ENCODE data around the gene DHX34. TPM values are rescaled to one million over a fixed set of nuclear protein-coding genes. Genes with fewer than 3 reads are reported as not detected.
"Not testable (repeated sequence)": the region's sequence is repeated elsewhere in the genome, so short reads cannot be mapped to it uniquely, and the experiment has no call there.

The DHX34 gene, protein sequence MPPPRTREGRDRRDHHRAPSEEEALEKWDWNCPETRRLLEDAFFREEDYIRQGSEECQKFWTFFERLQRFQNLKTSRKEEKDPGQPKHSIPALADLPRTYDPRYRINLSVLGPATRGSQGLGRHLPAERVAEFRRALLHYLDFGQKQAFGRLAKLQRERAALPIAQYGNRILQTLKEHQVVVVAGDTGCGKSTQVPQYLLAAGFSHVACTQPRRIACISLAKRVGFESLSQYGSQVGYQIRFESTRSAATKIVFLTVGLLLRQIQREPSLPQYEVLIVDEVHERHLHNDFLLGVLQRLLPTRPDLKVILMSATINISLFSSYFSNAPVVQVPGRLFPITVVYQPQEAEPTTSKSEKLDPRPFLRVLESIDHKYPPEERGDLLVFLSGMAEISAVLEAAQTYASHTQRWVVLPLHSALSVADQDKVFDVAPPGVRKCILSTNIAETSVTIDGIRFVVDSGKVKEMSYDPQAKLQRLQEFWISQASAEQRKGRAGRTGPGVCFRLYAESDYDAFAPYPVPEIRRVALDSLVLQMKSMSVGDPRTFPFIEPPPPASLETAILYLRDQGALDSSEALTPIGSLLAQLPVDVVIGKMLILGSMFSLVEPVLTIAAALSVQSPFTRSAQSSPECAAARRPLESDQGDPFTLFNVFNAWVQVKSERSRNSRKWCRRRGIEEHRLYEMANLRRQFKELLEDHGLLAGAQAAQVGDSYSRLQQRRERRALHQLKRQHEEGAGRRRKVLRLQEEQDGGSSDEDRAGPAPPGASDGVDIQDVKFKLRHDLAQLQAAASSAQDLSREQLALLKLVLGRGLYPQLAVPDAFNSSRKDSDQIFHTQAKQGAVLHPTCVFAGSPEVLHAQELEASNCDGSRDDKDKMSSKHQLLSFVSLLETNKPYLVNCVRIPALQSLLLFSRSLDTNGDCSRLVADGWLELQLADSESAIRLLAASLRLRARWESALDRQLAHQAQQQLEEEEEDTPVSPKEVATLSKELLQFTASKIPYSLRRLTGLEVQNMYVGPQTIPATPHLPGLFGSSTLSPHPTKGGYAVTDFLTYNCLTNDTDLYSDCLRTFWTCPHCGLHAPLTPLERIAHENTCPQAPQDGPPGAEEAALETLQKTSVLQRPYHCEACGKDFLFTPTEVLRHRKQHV
- total RNA-seq: 31.3 and 32.4 TPM in 2 replicates

GRCh38 chr19:47348819-47349795, at the start of gene DHX34:
Gene DHX34 (plus strand): TSS chr19:47349315. CDS start chr19:47353031, 3,716 bp downstream.
- DNase-seq: peak; percentile 100
- Mint-ChIP-seq H3K4me1 (peaks cover 28% of the 10 kb centered on the region), H3K36me3 (ENCODE audit: low read depth) (peaks cover 31% of the 10 kb centered on the region), H3K9me3 (no peaks in the 10 kb centered on the region), H3K27ac (peak within 1 kb of the TSS; percentile 86), H3K27me3 (no peaks in the 10 kb centered on the region), H3K4me3 (peak within 1 kb of the TSS; percentile 90)
- intact Hi-C loops (cut with micrococcal nuclease): loop anchor here (1.0 kb wide), 1 partner anchor 493 kb away; no protein-coding TSS in a partner anchor

GRCh38 chr19:47300867-47301266, 48.2 kb upstream of the DHX34 start:
- H3K27ac Mint-ChIP-seq; H3K4me3 Mint-ChIP-seq; H3K4me1 Mint-ChIP-seq; H3K9me3 Mint-ChIP-seq; H3K36me3 Mint-ChIP-seq (ENCODE audit: low read depth); DNase-seq; intact Hi-C loops (cut with micrococcal nuclease); H3K27me3 Mint-ChIP-seq: not testable (repeated sequence)

DNA sequence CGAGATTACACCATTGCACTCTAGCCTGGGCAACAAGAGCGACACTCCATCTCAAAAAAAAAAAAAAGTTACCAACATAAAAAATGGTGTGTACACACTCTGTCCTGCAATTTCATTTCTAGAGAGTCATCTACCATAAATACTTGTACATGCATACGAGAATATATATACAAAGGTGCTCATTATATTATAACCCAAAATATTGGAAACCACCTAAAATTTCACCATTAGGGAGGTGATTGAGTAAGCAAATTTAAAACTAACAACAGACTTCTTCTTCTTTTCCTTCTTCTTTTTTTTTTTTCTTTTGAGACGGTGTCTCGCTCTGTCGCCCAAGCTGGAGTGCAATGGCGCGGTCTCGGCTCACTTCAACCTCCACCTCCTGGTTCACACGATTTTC, 46.9 kb upstream of the DHX34 start:
- intact Hi-C loops (cut with micrococcal nuclease): no loop called here
- Mint-ChIP-seq H3K4me3 (no peak overlapping the region), H3K27me3 (peaks cover 9% of the 10 kb centered on the region), H3K27ac (no peak overlapping the region), H3K4me1 (peaks cover 1% of the 10 kb centered on the region), H3K9me3 (no peaks in the 10 kb centered on the region), H3K36me3 (ENCODE audit: low read depth) (no peaks in the 10 kb centered on the region)
- DNase-seq: no peak

- Mint-ChIP-seq H3K27me3 (peaks cover 9% of the 10 kb centered on the region), H3K36me3 (ENCODE audit: low read depth) (no peaks in the 10 kb centered on the region), H3K4me1 (peaks cover 1% of the 10 kb centered on the region), H3K27ac (no peak overlapping the region), H3K9me3 (no peaks in the 10 kb centered on the region), H3K4me3 (no peak overlapping the region)
- DNase-seq: no peak
- intact Hi-C loops (cut with micrococcal nuclease): no loop called here
These were observed 45.1 kb upstream of the DHX34 start for GRCh38 chr19:47303966-47304365.

DNA sequence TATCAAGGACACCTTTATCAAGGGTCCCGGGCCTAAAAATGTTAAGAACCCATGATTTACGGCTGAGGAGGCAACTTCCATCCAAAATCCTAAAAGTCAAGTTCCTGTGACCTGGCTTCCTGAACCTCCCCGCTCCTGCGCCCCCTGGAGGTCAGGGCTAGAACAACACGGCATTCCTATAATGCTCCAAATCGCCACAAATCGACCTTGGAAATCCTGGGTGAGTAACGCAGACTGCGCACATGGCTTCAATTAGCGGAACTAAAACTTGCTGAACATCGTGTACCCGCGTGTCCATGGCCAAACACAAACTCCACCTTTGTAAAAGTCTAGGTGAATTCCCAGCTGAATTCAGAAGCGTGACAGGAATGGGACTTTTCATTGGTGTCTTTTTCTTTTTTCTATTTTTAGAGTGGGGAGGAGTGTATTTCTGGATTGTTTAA, 43.8 kb upstream of the DHX34 start:
- Mint-ChIP-seq H3K36me3 (ENCODE audit: low read depth) (no peaks in the 10 kb centered on the region), H3K4me1 (peaks cover 1% of the 10 kb centered on the region), H3K27me3 (peaks cover 9% of the 10 kb centered on the region), H3K4me3 (no peak overlapping the region), H3K9me3 (no peaks in the 10 kb centered on the region), H3K27ac (no peak overlapping the region)
- DNase-seq: peak; percentile 85
- intact Hi-C loops (cut with micrococcal nuclease): no loop called here

DNA sequence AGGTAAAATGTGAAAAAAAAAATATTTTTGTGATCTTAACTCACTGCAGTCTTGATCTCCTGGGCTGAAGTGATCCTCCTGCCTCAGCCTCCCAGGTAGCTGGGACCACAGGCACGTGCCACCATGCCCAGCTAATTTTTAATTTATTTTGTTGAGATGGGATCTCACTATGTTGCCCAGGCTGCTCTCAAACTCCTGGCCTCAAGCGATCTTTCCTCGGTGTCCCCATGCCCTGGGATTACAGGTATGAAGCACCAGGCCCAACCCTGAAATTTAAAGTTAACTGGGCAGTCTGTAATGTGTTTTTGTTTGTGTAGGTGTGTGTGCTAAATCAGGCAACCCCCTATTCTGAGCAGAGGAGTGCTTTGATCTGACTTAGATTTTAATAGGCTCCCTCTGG, 42.8 kb upstream of the DHX34 start:
- Mint-ChIP-seq H3K27me3 (peaks cover 9% of the 10 kb centered on the region), H3K9me3 (no peaks in the 10 kb centered on the region), H3K4me3 (no peak overlapping the region), H3K27ac (no peak overlapping the region), H3K4me1 (peaks cover 1% of the 10 kb centered on the region), H3K36me3 (ENCODE audit: low read depth) (no peaks in the 10 kb centered on the region)
- intact Hi-C loops (cut with micrococcal nuclease): no loop called here
- DNase-seq: no peak

- Mint-ChIP-seq H3K36me3 (ENCODE audit: low read depth) (no peaks in the 10 kb centered on the region), H3K27me3 (peaks cover 9% of the 10 kb centered on the region), H3K27ac (no peak overlapping the region), H3K4me3 (no peak overlapping the region), H3K9me3 (no peaks in the 10 kb centered on the region), H3K4me1 (peaks cover 1% of the 10 kb centered on the region)
- intact Hi-C loops (cut with micrococcal nuclease): no loop called here
- DNase-seq: no peak
These were observed 40.1 kb upstream of the DHX34 start for GRCh38 chr19:47309038-47309437.

- Mint-ChIP-seq H3K27me3 (peaks cover 9% of the 10 kb centered on the region), H3K36me3 (ENCODE audit: low read depth) (no peaks in the 10 kb centered on the region), H3K27ac (no peak within 1 kb of the TSS), H3K9me3 (no peaks in the 10 kb centered on the region), H3K4me1 (peaks cover 1% of the 10 kb centered on the region), H3K4me3 (no peak within 1 kb of the TSS)
- intact Hi-C loops (cut with micrococcal nuclease): no loop called here
- DNase-seq: no peak
These were observed 39.5 kb upstream of the DHX34 start, which contains the start of gene C5AR1 for GRCh38 chr19:47309608-47310007. Gene C5AR1 (plus strand): TSS chr19:47309861. CDS start chr19:47309896, 35 bp downstream.

DNA sequence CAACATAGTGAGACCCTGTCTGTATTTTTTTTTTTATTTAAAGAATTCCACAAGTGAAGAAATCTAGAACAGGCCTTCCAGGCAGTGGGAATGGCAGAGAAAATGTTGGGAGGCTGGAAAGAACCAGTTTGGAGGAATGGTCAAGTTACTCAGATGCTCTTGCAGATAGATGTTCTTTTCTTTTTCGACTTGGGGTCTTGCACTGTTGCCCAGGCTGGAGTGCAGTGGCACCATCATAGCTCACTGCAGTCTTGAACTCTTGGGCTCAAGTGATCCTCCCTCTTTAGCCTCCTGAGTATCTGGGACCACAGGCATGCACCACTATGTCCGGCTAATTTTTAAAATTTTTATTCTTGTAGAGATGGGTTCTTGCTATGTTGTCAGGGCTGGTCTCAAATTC, 38.8 kb upstream of the DHX34 start:
- Mint-ChIP-seq H3K27me3 (peaks cover 8% of the 10 kb centered on the region), H3K4me3 (no peak overlapping the region), H3K9me3 (no peaks in the 10 kb centered on the region), H3K4me1 (peaks cover 3% of the 10 kb centered on the region), H3K36me3 (ENCODE audit: low read depth) (no peaks in the 10 kb centered on the region), H3K27ac (no peak overlapping the region)
- intact Hi-C loops (cut with micrococcal nuclease): no loop called here
- DNase-seq: no peak

GRCh38 chr19:47310819-47311218, 38.3 kb upstream of the DHX34 start:
- no peak for DNase-seq
- Mint-ChIP-seq H3K4me1 (peaks cover 5% of the 10 kb centered on the region), H3K36me3 (ENCODE audit: low read depth) (no peaks in the 10 kb centered on the region), H3K27me3 (peaks cover 6% of the 10 kb centered on the region), H3K4me3 (no peak overlapping the region), H3K27ac (no peak overlapping the region), H3K9me3 (no peaks in the 10 kb centered on the region)
- intact Hi-C loops (cut with micrococcal nuclease): no loop called here

- H3K4me3 Mint-ChIP-seq: no peak overlapping the region
- H3K36me3 Mint-ChIP-seq (ENCODE audit: low read depth): no peaks in the 10 kb centered on the region
- peaks cover 5% of the 10 kb centered on the region for H3K4me1 Mint-ChIP-seq
- H3K27ac Mint-ChIP-seq: no peak overlapping the region
- DNase-seq: no peak
- intact Hi-C loops (cut with micrococcal nuclease): no loop called here
- no peaks in the 10 kb centered on the region for H3K9me3 Mint-ChIP-seq
- peaks cover 2% of the 10 kb centered on the region for H3K27me3 Mint-ChIP-seq
These were observed 36.6 kb upstream of the DHX34 start for GRCh38 chr19:47312366-47313006.

DNA sequence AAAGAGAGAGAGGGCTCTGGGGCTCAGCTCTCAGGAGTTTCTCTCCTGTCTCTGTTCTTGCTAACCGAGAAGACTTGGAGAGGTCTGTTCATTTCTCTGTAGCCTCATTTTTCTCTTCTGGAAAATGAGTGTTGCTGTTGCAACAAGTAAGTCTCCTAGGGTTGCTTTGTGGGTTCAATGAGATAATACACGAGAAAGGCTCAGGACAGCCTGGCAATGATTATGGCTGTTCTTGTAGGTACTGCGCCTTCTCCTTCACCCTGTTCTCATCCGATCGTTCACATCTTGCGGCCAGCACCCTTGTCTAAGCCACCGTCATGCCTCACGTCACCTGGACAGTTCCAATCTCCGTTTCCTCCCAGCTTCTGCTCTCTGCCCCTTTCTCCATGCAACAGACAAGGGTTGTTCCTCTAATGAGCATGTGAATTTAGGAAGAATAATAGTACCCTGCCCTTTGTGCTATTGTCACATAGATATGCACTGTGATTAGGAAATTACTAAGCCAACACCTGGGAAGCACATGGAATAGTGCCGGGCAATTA, 35.3 kb upstream of the DHX34 start:
- H3K9me3 Mint-ChIP-seq: no peaks in the 10 kb centered on the region
- peaks cover 5% of the 10 kb centered on the region for H3K4me1 Mint-ChIP-seq
- no peaks in the 10 kb centered on the region for H3K36me3 Mint-ChIP-seq (ENCODE audit: low read depth)
- H3K27me3 Mint-ChIP-seq: peaks cover 2% of the 10 kb centered on the region
- H3K27ac Mint-ChIP-seq: no peak overlapping the region
- no peak overlapping the region for H3K4me3 Mint-ChIP-seq
- no peak for DNase-seq
- intact Hi-C loops (cut with micrococcal nuclease): no loop called here
